HG03280 (cell line): ENCODE results near the gene WWOX.
"Not testable (repeated sequence)": the region's sequence is repeated elsewhere in the genome, so short reads cannot be mapped to it uniquely, and the experiment has no call there.

Experiments
- ATAC-seq: cut with Tn5 transposase; IDR thresholded peaks from one replicate; pipeline ENCODE4 v1.9.1; 2021; ENCODE audit warnings: mild to moderate bottlenecking, moderate library complexity; ENCODE audit not compliant: unreplicated experiment

WWOX gene

GRCh38 chr16:78593352-78593751, 493.9 kb downstream of the WWOX start:
- no peak for ATAC-seq

GRCh38 chr16:78594191-78594590, 494.7 kb downstream of the WWOX start:
- no peak for ATAC-seq

GRCh38 chr16:78596348-78596995, 497.0 kb downstream of the WWOX start:
- no peak for ATAC-seq

GRCh38 chr16:78596996-78597422, 497.6 kb downstream of the WWOX start:
- no peak for ATAC-seq

GRCh38 chr16:78597809-78598570, 498.5 kb downstream of the WWOX start:
- no peak for ATAC-seq

- no peak for ATAC-seq
Observed at GRCh38 chr16:78599271-78599670, 499.8 kb downstream of the WWOX start.

GRCh38 chr16:78604423-78605062, 505.1 kb downstream of the WWOX start:
- ATAC-seq, result not testable (repeated sequence)

- ATAC-seq, result no peak
Observed at GRCh38 chr16:78605548-78606101, 506.2 kb downstream of the WWOX start.

- no peak for ATAC-seq
Observed at GRCh38 chr16:78606545-78606944, 507.1 kb downstream of the WWOX start.

- ATAC-seq, result no peak
Observed at GRCh38 chr16:78607022-78607421, 507.6 kb downstream of the WWOX start.

- no peak for ATAC-seq
Observed at GRCh38 chr16:78607465-78607864, 508.0 kb downstream of the WWOX start.

GRCh38 chr16:78608305-78608776, 508.9 kb downstream of the WWOX start:
- ATAC-seq, result no peak

GRCh38 chr16:78609402-78610274, 510.2 kb downstream of the WWOX start:
- no peak for ATAC-seq

GRCh38 chr16:78611318-78611717, 511.9 kb downstream of the WWOX start:
- ATAC-seq, result no peak

- no peak for ATAC-seq
Observed at GRCh38 chr16:78619811-78620210, 520.4 kb downstream of the WWOX start.

GRCh38 chr16:78620291-78620690, 520.8 kb downstream of the WWOX start:
- ATAC-seq, result no peak

- ATAC-seq, result no peak
Observed at GRCh38 chr16:78623796-78624195, 524.3 kb downstream of the WWOX start.

- no peak for ATAC-seq
Observed at GRCh38 chr16:78624366-78624765, 524.9 kb downstream of the WWOX start.

- ATAC-seq, result no peak
Observed at GRCh38 chr16:78628461-78629045, 529.1 kb downstream of the WWOX start.

GRCh38 chr16:78629173-78629572, 529.7 kb downstream of the WWOX start:
- ATAC-seq, result no peak
